ENCODE results near the gene TMIGD2.

GRCh38 chr19:4326837-4327251, 24.7 kb upstream of the TMIGD2 start:
- no peak for TF ChIP-seq EGR1 (IDR thresholded peaks at IDR 0.05)
- no peak for TF ChIP-seq TCF12 (IDR thresholded peaks at IDR 0.05; ENCODE audit: low read depth)
- no peak for TF ChIP-seq EP300 (IDR thresholded peaks at IDR 0.05; ENCODE audit: borderline replicate concordance)
- no peak for TF ChIP-seq TAF1 (IDR thresholded peaks at IDR 0.05; ENCODE audit: low read depth)

Data from Ishikawa (cell line).